ENCODE results near the gene IFT80. TPM values are rescaled to one million over a fixed set of nuclear protein-coding genes. Genes with fewer than 3 reads are reported as not detected.

The IFT80 gene
- total RNA-seq, 2 donors from 2014 or later = 16.1 to 43.3 TPM

GRCh38 chr3:160210799-160211221 lies 188.2 kb downstream of the IFT80 start:
- no peak overlapping the region for H3K4me3 ChIP-seq
- intact Hi-C loops (cut with DNase I) = no loop called here
- no peaks in the 10 kb centered on the region for H3K4me1 ChIP-seq (replicated peaks)
- DNase-seq (ENCODE audit: low spot score) = no peak
- no peaks in the 10 kb centered on the region for H3K36me3 ChIP-seq
- 81% methylated on average over 1 of the region's 1 CpG for whole genome bisulfite sequencing
- H3K27me3 ChIP-seq (replicated peaks; ENCODE audit: insufficient read depth) = no peaks in the 10 kb centered on the region
- H3K9me3 ChIP-seq = no peaks in the 10 kb centered on the region
- TF ChIP-seq POLR2AphosphoS5 (IDR thresholded peaks at IDR 0.05) (no peak), POLR2A (IDR thresholded peaks at IDR 0.05) (no peak), CTCF (IDR thresholded peaks at IDR 0.05) (no peak)
- H3K27ac ChIP-seq = no peak overlapping the region

- Histone ChIP-seq H3K27ac (no peak overlapping the region), H3K9me3 (no peaks in the 10 kb centered on the region), H3K4me1 (replicated peaks) (no peaks in the 10 kb centered on the region), H3K27me3 (replicated peaks; ENCODE audit: insufficient read depth) (no peaks in the 10 kb centered on the region), H3K4me3 (no peak overlapping the region), H3K36me3 (no peaks in the 10 kb centered on the region)
- intact Hi-C loops (cut with DNase I) = no loop called here
- DNase-seq (ENCODE audit: low spot score) = no peak
- 100% methylated on average over 1 of the region's 1 CpG for WGBS
- TF ChIP-seq POLR2AphosphoS5 (IDR thresholded peaks at IDR 0.05) (no peak), CTCF (IDR thresholded peaks at IDR 0.05) (no peak), POLR2A (IDR thresholded peaks at IDR 0.05) (no peak)
Observed at GRCh38 chr3:160210341-160210740, 188.7 kb downstream of the IFT80 start.

MicroRNAs within 50 kb of the gene (microRNA counts, 767-probe panel; counts per million panel counts)
- microRNA hsa-miR-15b-5p = 5,475 to 5,701 counts per million in 2 donors

Small RNA genes within 50 kb of the gene (microRNA-seq; reads per million reads assigned to microRNA genes)
- gene MIR15B (2,261 reads per million, percentile 91 among the genes with 10 or more reads in this experiment), gene MIR16-2 (62.6 reads per million, percentile 69 among the genes with 10 or more reads in this experiment)

Small RNA genes within 50 kb of the gene (small RNA-seq; reads per million reads assigned to genes)
- gene MIR15B = 14.8 to 44.3 reads per million in 2 donors
- gene MIR16-2 = 0.84 to 1.6 reads per million in 2 donors

Other genes starting within 250 kb of the IFT80 start
- gene C3orf80, start 173.8 kb downstream of the IFT80 start, total RNA-seq = under 1 TPM; 0.41 to 0.68 TPM
- 10 to 100 TPM; 13.8 to 40.4 TPM for gene SMC4, start 425 bp upstream of the IFT80 start, total RNA-seq
- gene TRIM59, start 50.6 kb upstream of the IFT80 start, total RNA-seq = 10 to 100 TPM in 1 of 2 donors, 1 to 10 TPM in 1; 3.2 to 11.4 TPM
- 10 to 100 TPM; 19.5 to 29.2 TPM for gene KPNA4, start 166.3 kb upstream of the IFT80 start, total RNA-seq